ENCODE data around the gene KHK.
A peak's percentile ranks its signal among the peaks of the same experiment; 100 is the strongest.
"Not testable (repeated sequence)": the region's sequence is repeated elsewhere in the genome, so short reads cannot be mapped to it uniquely, and the experiment has no call there.

Gene KHK

GRCh38 chr2:27097341-27097740, 10.8 kb downstream of the KHK start:
- DNase-seq = no peak

GRCh38 chr2:27099334-27099955, 12.9 kb downstream of the KHK start:
- no peak for DNase-seq

- no peak for DNase-seq
These were observed 13.5 kb downstream of the KHK start for GRCh38 chr2:27100036-27100435.

GRCh38 chr2:27102329-27102728, 15.8 kb downstream of the KHK start:
- DNase-seq = no peak

- no peak for DNase-seq
These were observed 19.4 kb downstream of the KHK start for GRCh38 chr2:27105981-27106380.

- DNase-seq = no peak
These were observed 21.6 kb downstream of the KHK start for GRCh38 chr2:27108221-27108620.

GRCh38 chr2:27109083-27109482, 22.5 kb downstream of the KHK start:
- DNase-seq = no peak

GRCh38 chr2:27110603-27111352, 24.2 kb downstream of the KHK start:
- not testable (repeated sequence) for DNase-seq

- not testable (repeated sequence) for DNase-seq
These were observed 25.0 kb downstream of the KHK start for GRCh38 chr2:27111392-27112078.

- no peak for DNase-seq
These were observed 28.9 kb downstream of the KHK start for GRCh38 chr2:27115519-27115918.

- DNase-seq = no peak
These were observed 31.5 kb downstream of the KHK start for GRCh38 chr2:27117995-27118524.

GRCh38 chr2:27118525-27119329, 32.2 kb downstream of the KHK start, which contains the start of gene CGREF1:
Gene CGREF1 (minus strand): TSS chr2:27119128. CDS start chr2:27104366, 14,762 bp downstream.
- peak; percentile 14 for DNase-seq

- DNase-seq = not testable (repeated sequence)
These were observed 32.7 kb downstream of the KHK start for GRCh38 chr2:27119330-27119670.

- no peak for DNase-seq
These were observed 35.3 kb downstream of the KHK start for GRCh38 chr2:27121906-27122305.

GRCh38 chr2:27122791-27123190, 36.2 kb downstream of the KHK start:
- no peak for DNase-seq

- peak; percentile 82 for DNase-seq
These were observed 37.0 kb downstream of the KHK start, which contains the start of gene ABHD1 for GRCh38 chr2:27123302-27124150. Gene ABHD1 (plus strand): TSS chr2:27123815. CDS start chr2:27123949, 134 bp downstream.

GRCh38 chr2:27125104-27125503, 38.5 kb downstream of the KHK start:
- no peak for DNase-seq

GRCh38 chr2:27126252-27126710, 39.7 kb downstream of the KHK start:
- no peak for DNase-seq

- no peak for DNase-seq
These were observed 41.5 kb downstream of the KHK start for GRCh38 chr2:27127883-27128667.

GRCh38 chr2:27128668-27129571, 42.3 kb downstream of the KHK start:
- DNase-seq = no peak

Measured in CD4-positive, alpha-beta T cell treated with Interleukin-6 for 4 hours (primary cell).